ENCODE results near the gene STAT3. TPM values are rescaled to one million over a fixed set of nuclear protein-coding genes. Genes with fewer than 3 reads are reported as not detected.
"Not testable (repeated sequence)": the region's sequence is repeated elsewhere in the genome, so short reads cannot be mapped to it uniquely, and the experiment has no call there.

Gene STAT3
- total RNA-seq, result 191 TPM

GRCh38 chr17:42388381-42389134, at the start of gene STAT3:
Gene STAT3 (minus strand): TSS chr17:42388442. CDS start chr17:42348516, 39,926 bp downstream.
- peak; percentile 97 for ATAC-seq

GRCh38 chr17:42436391-42436790, 48.1 kb upstream of the STAT3 start:
- ATAC-seq, result peak; percentile 59

GRCh38 chr17:42431758-42432161, 43.5 kb upstream of the STAT3 start:
- no peak for ATAC-seq

- ATAC-seq, result no peak
Observed at GRCh38 chr17:42429726-42430447, 41.6 kb upstream of the STAT3 start.

- ATAC-seq, result peak; percentile 94
Observed at GRCh38 chr17:42428141-42428944, 40.1 kb upstream of the STAT3 start.

- ATAC-seq, result no peak
Observed at GRCh38 chr17:42424991-42425610, 36.9 kb upstream of the STAT3 start.

- no peak for ATAC-seq
Observed at GRCh38 chr17:42423766-42424165, 35.5 kb upstream of the STAT3 start.

GRCh38 chr17:42422958-42423712, 34.9 kb upstream of the STAT3 start, which contains the start of gene CAVIN1:
Gene CAVIN1 (minus strand): TSS chr17:42423256. CDS start chr17:42423097, 159 bp downstream.
- peak; percentile 83 for ATAC-seq

GRCh38 chr17:42422412-42422957, 34.2 kb upstream of the STAT3 start:
- peak; percentile 64 for ATAC-seq

GRCh38 chr17:42421507-42422338, 33.5 kb upstream of the STAT3 start:
- peak; percentile 27 for ATAC-seq

GRCh38 chr17:42421136-42421506, 32.9 kb upstream of the STAT3 start:
- ATAC-seq, result no peak

GRCh38 chr17:42417981-42418380, 29.7 kb upstream of the STAT3 start:
- ATAC-seq, result not testable (repeated sequence)

- ATAC-seq, result peak; percentile 38
Observed at GRCh38 chr17:42414704-42415409, 26.6 kb upstream of the STAT3 start.

- no peak for ATAC-seq
Observed at GRCh38 chr17:42413464-42414040, 25.3 kb upstream of the STAT3 start.

- no peak for ATAC-seq
Observed at GRCh38 chr17:42411905-42412679, 23.9 kb upstream of the STAT3 start.

- no peak for ATAC-seq
Observed at GRCh38 chr17:42411361-42411760, 23.1 kb upstream of the STAT3 start.

- no peak for ATAC-seq
Observed at GRCh38 chr17:42410319-42410685, 22.1 kb upstream of the STAT3 start.

GRCh38 chr17:42409523-42410318, 21.5 kb upstream of the STAT3 start:
- peak; percentile 83 for ATAC-seq

Measured in esophagus mucosa (tissue), 1 donor.